ENCODE results near the gene PLPPR3.

PLPPR3 gene

DNA sequence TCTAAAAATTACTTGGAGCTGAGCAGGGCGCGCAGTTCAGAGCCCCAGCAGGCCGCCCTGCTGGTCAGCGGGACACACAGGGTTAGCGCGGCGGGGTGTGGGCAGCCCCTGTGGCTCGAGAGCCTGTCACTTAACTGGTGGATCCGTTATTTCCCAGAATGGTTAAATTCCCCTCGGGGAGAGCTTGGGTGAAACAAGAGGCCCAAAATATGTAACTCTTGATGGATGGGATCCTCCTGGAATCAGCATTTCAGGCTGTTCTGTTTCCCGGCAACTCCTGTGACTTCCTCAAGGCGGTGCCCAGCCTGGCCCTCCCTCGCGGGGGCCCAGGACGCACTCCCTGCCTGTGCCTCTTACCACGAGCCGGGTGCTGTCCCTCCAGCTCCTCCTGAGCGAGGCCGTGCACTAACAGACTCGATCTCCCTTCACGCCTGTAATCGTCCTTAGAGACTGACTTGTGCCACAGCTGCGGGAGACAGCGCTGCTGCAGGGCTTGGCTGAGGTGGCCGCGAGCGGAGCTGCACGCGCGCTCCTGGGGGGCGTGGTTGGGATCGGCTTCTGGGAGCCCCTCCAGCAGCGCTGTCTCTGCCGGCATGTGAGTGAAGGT is 14.8 kb downstream of the PLPPR3 start:
- TF ChIP-seq, protein P1, sequence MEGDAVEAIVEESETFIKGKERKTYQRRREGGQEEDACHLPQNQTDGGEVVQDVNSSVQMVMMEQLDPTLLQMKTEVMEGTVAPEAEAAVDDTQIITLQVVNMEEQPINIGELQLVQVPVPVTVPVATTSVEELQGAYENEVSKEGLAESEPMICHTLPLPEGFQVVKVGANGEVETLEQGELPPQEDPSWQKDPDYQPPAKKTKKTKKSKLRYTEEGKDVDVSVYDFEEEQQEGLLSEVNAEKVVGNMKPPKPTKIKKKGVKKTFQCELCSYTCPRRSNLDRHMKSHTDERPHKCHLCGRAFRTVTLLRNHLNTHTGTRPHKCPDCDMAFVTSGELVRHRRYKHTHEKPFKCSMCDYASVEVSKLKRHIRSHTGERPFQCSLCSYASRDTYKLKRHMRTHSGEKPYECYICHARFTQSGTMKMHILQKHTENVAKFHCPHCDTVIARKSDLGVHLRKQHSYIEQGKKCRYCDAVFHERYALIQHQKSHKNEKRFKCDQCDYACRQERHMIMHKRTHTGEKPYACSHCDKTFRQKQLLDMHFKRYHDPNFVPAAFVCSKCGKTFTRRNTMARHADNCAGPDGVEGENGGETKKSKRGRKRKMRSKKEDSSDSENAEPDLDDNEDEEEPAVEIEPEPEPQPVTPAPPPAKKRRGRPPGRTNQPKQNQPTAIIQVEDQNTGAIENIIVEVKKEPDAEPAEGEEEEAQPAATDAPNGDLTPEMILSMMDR (IDR thresholded peaks at IDR 0.05; ENCODE audit: control insufficient read depth, insufficient read depth, low read depth, low read length, missing control alignments): no peak
- no peak overlapping the region for H3K4me3 ChIP-seq (ENCODE audit: control insufficient read depth, low read depth, low read length)
- DNase-seq (ENCODE audit: low read depth): no peak

DNA sequence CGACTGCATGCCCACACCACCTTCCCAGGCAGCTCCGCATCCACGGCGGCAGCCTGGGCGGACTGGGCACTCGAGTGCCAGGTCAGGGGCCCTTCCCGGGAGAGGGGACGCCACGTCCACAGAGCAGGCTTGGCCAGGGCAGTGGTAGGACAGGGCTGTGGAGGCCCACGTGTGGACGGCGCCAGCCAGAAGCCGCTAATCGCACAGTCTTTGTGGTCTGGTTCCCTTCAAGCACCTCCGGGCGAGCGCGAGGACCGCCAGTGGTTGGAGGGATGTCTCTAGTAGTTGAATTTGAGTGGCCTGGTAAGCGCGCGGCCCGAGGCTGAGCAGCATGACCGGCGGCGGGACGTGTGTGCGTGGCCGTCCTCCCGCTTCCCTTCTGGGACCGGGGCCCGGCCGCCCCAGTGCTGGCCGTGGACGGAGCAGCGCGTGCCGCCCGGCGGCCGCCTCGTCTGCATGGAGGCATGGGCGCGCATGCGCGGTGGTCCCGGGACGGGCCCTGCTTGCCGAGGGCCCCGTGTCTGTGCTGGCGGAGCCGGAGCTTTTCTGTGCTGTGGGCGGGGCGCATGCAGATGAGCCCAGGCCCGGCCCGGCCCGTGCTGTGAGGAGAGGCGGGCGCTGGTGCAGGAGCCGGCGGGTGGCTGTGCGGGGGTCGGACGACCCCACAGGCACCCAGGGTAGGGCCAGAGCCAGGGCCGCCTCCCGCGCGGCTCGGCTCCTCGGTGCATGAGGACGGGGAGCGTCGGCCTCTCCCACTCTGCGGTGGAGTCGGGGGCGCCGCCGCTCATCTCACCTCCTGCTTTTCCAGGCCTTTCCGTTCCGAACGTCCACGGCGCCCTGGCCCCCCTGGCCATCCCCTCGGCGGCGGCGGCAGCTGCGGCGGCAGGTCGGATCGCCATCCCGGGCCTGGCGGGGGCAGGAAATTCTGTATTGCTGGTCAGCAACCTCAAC is 15.9 kb downstream of the PLPPR3 start:
- no peak for DNase-seq (ENCODE audit: low read depth)
- TF ChIP-seq, protein P1 (IDR thresholded peaks at IDR 0.05; ENCODE audit: control insufficient read depth, insufficient read depth, low read depth, low read length, missing control alignments): no peak
- H3K4me3 ChIP-seq (ENCODE audit: control insufficient read depth, low read depth, low read length): no peak overlapping the region

DNA sequence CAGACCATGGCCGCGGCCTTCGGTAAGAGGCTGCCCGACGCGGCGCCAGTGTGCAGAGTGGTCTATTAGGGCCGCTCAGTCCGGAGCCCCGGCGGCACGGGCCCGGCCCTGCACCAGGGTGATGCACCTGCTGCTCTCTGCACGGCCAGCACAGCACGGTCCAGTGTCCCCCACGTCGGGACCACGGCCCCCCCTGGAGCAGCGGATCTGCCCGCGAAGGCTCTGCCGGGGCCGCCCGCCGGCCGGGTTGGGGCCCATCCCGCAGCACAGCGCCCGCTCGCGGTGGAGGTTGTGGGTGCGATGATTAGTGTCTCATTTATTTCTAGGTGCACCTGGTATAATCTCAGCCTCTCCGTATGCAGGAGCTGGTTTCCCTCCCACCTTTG is 16.6 kb downstream of the PLPPR3 start:
- no peak for DNase-seq (ENCODE audit: low read depth)
- TF ChIP-seq, protein P1 (IDR thresholded peaks at IDR 0.05; ENCODE audit: control insufficient read depth, insufficient read depth, low read depth, low read length, missing control alignments): no peak
- H3K4me3 ChIP-seq (ENCODE audit: control insufficient read depth, low read depth, low read length): no peak overlapping the region

DNA sequence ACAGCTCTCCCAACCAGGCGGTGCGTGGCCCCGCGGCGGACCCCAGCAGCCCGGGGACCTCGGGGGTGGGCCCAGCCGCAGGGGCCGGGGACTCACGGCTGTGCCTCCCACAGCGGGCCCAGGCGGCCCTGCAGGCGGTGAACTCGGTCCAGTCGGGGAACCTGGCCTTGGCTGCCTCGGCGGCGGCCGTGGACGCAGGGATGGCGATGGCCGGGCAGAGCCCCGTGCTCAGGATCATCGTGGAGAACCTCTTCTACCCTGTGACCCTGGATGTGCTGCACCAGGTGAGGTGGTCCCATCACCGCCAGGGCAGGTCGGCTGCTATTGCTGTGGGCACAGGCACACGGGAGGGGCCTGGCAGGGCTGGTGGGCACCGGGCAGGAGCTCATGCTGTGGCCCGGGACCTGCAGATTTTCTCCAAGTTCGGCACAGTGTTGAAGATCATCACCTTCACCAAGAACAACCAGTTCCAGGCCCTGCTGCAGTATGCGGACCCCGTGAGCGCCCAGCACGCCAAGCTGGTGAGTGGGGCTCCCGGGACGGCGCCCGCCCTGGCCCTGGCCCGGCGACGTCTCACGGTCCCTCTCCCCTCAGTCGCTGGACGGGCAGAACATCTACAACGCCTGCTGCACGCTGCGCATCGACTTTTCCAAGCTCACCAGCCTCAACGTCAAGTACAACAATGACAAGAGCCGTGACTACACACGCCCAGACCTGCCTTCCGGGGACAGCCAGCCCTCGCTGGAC is 17.2 kb downstream of the PLPPR3 start:
- no peak for DNase-seq (ENCODE audit: low read depth)
- no peak overlapping the region for H3K4me3 ChIP-seq (ENCODE audit: control insufficient read depth, low read depth, low read length)
- TF ChIP-seq, protein P1 (IDR thresholded peaks at IDR 0.05; ENCODE audit: control insufficient read depth, insufficient read depth, low read depth, low read length, missing control alignments): no peak

DNA sequence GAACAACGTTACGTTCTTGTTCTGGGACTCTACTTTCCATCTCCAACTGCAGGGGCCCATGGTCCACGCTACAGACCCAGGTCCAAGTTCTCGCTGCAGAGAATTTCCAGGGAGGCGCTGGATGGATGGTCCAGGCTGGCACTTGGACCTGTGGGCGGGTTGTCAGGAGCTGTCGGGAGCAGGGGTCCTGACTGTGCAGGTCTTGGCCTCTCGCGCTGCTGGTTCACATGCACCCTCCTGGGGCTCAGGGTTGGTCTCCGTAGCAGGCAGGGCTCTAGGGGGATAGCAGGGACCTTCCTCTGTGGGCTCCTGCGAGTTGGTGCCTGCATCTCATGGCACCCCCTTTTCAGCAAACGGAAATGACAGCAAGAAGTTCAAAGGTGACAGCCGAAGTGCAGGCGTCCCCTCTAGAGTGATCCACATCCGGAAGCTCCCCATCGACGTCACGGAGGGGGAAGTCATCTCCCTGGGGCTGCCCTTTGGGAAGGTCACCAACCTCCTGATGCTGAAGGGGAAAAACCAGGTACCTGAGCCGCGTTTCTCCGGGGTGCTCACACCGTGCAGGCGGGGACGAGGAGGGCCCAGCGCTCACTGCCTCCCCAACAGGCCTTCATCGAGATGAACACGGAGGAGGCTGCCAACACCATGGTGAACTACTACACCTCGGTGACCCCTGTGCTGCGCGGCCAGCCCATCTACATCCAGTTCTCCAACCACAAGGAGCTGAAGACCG is 17.9 kb downstream of the PLPPR3 start:
- no peak overlapping the region for H3K4me3 ChIP-seq (ENCODE audit: control insufficient read depth, low read depth, low read length)
- TF ChIP-seq, protein P1 (IDR thresholded peaks at IDR 0.05; ENCODE audit: control insufficient read depth, insufficient read depth, low read depth, low read length, missing control alignments): no peak
- DNase-seq (ENCODE audit: low read depth): no peak

DNA sequence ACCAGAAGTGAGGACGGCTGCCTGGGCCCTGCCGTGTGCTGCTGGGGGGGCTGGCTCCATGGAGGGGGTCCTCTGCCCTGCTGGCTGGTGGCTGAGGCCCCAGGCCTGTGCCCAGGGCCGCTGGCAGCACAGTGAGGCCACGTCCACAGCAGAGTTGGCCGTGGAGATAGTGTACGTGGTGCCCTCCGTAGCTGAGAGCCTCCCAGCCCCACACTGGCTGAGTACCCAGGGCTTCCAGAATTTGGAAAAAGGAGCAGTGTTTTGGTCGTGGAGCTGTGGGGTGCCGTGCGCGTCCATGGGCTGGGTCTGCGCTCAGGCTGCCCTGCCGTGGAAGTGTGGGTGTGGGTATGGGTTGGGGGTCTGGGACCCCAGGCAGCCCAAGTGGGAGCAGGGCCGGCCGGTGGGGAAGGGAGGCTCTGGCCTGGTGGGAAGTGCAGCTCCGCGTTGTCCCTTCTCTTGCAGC is 18.6 kb downstream of the PLPPR3 start:
- DNase-seq (ENCODE audit: low read depth): no peak

More for the DNA sequence above, 18.6 kb downstream of the PLPPR3 start:
- no peak overlapping the region for H3K4me3 ChIP-seq (ENCODE audit: control insufficient read depth, low read depth, low read length)
- TF ChIP-seq, protein P1 (IDR thresholded peaks at IDR 0.05; ENCODE audit: control insufficient read depth, insufficient read depth, low read depth, low read length, missing control alignments): no peak

Measured in AG09309 (cell line).